IPS-20b (cell line): ENCODE data around the gene DUS3L.

ENCODE experiments used
- H3K27ac ChIP-seq: one replicate; pipeline ENCODE4 v1.5.1; 2013; ENCODE audit warnings: low read length
- H3K27me3 ChIP-seq: 2 replicates; pipeline ENCODE4 v1.6.1; 2013; ENCODE audit warnings: mild to moderate bottlenecking, low read length, inconsistent platforms; ENCODE audit not compliant: insufficient read depth
- H3K36me3 ChIP-seq: 2 replicates; pipeline ENCODE4 v1.6.1; 2013; ENCODE audit warnings: low read depth, mild to moderate bottlenecking, inconsistent platforms, low read length, moderate library complexity; ENCODE audit not compliant: insufficient read depth
- H3K4me1 ChIP-seq: 2 replicates; pipeline ENCODE4 v1.6.1; 2013; ENCODE audit warnings: mild to moderate bottlenecking, control low read depth, inconsistent platforms, low read length, moderate library complexity; ENCODE audit not compliant: insufficient read depth
- H3K4me3 ChIP-seq: 2 replicates; pipeline ENCODE4 v1.5.1; 2013; ENCODE audit warnings: mild to moderate bottlenecking, low read length, inconsistent platforms
- H3K9ac ChIP-seq: 2 replicates; pipeline ENCODE4 v1.6.1; 2013; ENCODE audit warnings: low read depth, mild to moderate bottlenecking, inconsistent platforms, low read length, moderate library complexity
- H3K9me3 ChIP-seq: 2 replicates; pipeline ENCODE4 v1.6.1; 2013; ENCODE audit warnings: mild to moderate bottlenecking, low read depth, low read length, inconsistent platforms; ENCODE audit not compliant: insufficient read depth

Gene DUS3L

GRCh38 chr19:5790559-5791520 lies at the start of gene DUS3L:
TSS of gene DUS3L (minus strand) at chr19:5791163. CDS start at chr19:5791141, 22 bp downstream.
- Histone ChIP-seq H3K27ac (peak within 1 kb of the TSS; percentile 63), H3K4me3 (peak within 1 kb of the TSS; percentile 83), H3K4me1 (no peaks in the 10 kb centered on the region), H3K27me3 (no peaks in the 10 kb centered on the region), H3K36me3 (peaks cover 40% of the 10 kb centered on the region), H3K9me3 (no peaks in the 10 kb centered on the region; the same call in 1 of the 2 replicates), H3K9ac (peak within 1 kb of the TSS; percentile 92)

- Histone ChIP-seq H3K27me3 (no peaks in the 10 kb centered on the region; the same call in 1 of the 2 replicates), H3K27ac (no peak within 1 kb of the TSS), H3K9ac (no peak within 1 kb of the TSS), H3K9me3 (no peaks in the 10 kb centered on the region), H3K4me3 (no peak within 1 kb of the TSS), H3K4me1 (no peaks in the 10 kb centered on the region), H3K36me3 (no peaks in the 10 kb centered on the region)
Observed at GRCh38 chr19:5839065-5840017, 48.4 kb upstream of the DUS3L start, which contains the start of gene FUT6. TSS of gene FUT6 (minus strand) at chr19:5839702. CDS start at chr19:5832567, 7,135 bp downstream.

GRCh38 chr19:5838353-5839064 lies 47.5 kb upstream of the DUS3L start:
- Histone ChIP-seq H3K27ac (no peak overlapping the region), H3K4me1 (no peaks in the 10 kb centered on the region), H3K9me3 (no peaks in the 10 kb centered on the region), H3K4me3 (no peak overlapping the region), H3K9ac (no peak overlapping the region), H3K36me3 (no peaks in the 10 kb centered on the region), H3K27me3 (no peaks in the 10 kb centered on the region; the same call in 1 of the 2 replicates)

- Histone ChIP-seq H3K9ac (no peak overlapping the region), H3K27ac (no peak overlapping the region), H3K4me1 (no peaks in the 10 kb centered on the region)
Observed at GRCh38 chr19:5837761-5838352, 46.9 kb upstream of the DUS3L start.

GRCh38 chr19:5832527-5833216 lies 41.7 kb upstream of the DUS3L start:
- Histone ChIP-seq H3K36me3 (no peaks in the 10 kb centered on the region), H3K9me3 (no peaks in the 10 kb centered on the region), H3K27ac (no peak overlapping the region), H3K27me3 (no peaks in the 10 kb centered on the region; the same call in 1 of the 2 replicates), H3K4me3 (no peak overlapping the region), H3K9ac (no peak overlapping the region), H3K4me1 (no peaks in the 10 kb centered on the region)

More at GRCh38 chr19:5837761-5838352, 46.9 kb upstream of the DUS3L start:
- Histone ChIP-seq H3K9me3 (no peaks in the 10 kb centered on the region), H3K4me3 (no peak overlapping the region), H3K27me3 (no peaks in the 10 kb centered on the region; the same call in 1 of the 2 replicates), H3K36me3 (no peaks in the 10 kb centered on the region)

GRCh38 chr19:5832061-5832460 lies 41.1 kb upstream of the DUS3L start:
- no peaks in the 10 kb centered on the region; the same call in 1 of the 2 replicates for H3K27me3 ChIP-seq
- no peak overlapping the region for H3K27ac ChIP-seq
- H3K9ac ChIP-seq, result no peak overlapping the region
- H3K9me3 ChIP-seq, result no peaks in the 10 kb centered on the region
- no peaks in the 10 kb centered on the region for H3K4me1 ChIP-seq
- no peaks in the 10 kb centered on the region for H3K36me3 ChIP-seq
- no peak overlapping the region for H3K4me3 ChIP-seq

- H3K27me3 ChIP-seq, result no peaks in the 10 kb centered on the region; the same call in 1 of the 2 replicates
- no peak overlapping the region for H3K9ac ChIP-seq
- no peak overlapping the region for H3K27ac ChIP-seq
- no peak overlapping the region for H3K4me3 ChIP-seq
- H3K4me1 ChIP-seq, result no peaks in the 10 kb centered on the region
- H3K9me3 ChIP-seq, result no peaks in the 10 kb centered on the region
- H3K36me3 ChIP-seq, result no peaks in the 10 kb centered on the region
Observed at GRCh38 chr19:5831159-5831558, 40.2 kb upstream of the DUS3L start.

- peak overlapping the region; percentile 42; the same call in 1 of the 2 replicates for H3K4me3 ChIP-seq
- no peaks in the 10 kb centered on the region for H3K4me1 ChIP-seq
- no peak overlapping the region; the same call in 1 of the 2 replicates for H3K9ac ChIP-seq
- no peaks in the 10 kb centered on the region for H3K9me3 ChIP-seq
- no peak overlapping the region for H3K27ac ChIP-seq
- H3K27me3 ChIP-seq, result no peaks in the 10 kb centered on the region; the same call in 1 of the 2 replicates
- H3K36me3 ChIP-seq, result no peaks in the 10 kb centered on the region
Observed at GRCh38 chr19:5829567-5830310, 38.8 kb upstream of the DUS3L start.

- no peaks in the 10 kb centered on the region for H3K27me3 ChIP-seq
- no peaks in the 10 kb centered on the region for H3K9me3 ChIP-seq
- peak overlapping the region; percentile 91 for H3K9ac ChIP-seq
- no peaks in the 10 kb centered on the region for H3K36me3 ChIP-seq
- H3K4me3 ChIP-seq, result peak overlapping the region; percentile 87
- peak overlapping the region; percentile 63 for H3K27ac ChIP-seq
- H3K4me1 ChIP-seq, result no peaks in the 10 kb centered on the region
Observed at GRCh38 chr19:5828661-5829566, 38.0 kb upstream of the DUS3L start.
